Large intestine (tissue), 3 donors: ENCODE results near the gene BMAL1. TPM values are rescaled to one million over a fixed set of nuclear protein-coding genes. Genes with fewer than 3 reads are reported as not detected.

Experiments
- DNase-seq, 2 donors: peaks; one replicate each; pipeline versions ENCODE4 v3.0.0 to v3.0.0-alpha.2; 2013
- H3K27ac ChIP-seq: one replicate; pipeline ENCODE4 v1.5.1; 2013; ENCODE audit warnings: low read length
- H3K27me3 ChIP-seq: 2 replicates; pipeline ENCODE4 v1.6.1; 2013; ENCODE audit warnings: low read length; ENCODE audit not compliant: control insufficient read depth, insufficient read depth
- H3K36me3 ChIP-seq: 2 replicates; pipeline ENCODE4 v1.6.1; 2013; ENCODE audit warnings: low read length; ENCODE audit not compliant: control insufficient read depth, insufficient read depth
- H3K4me1 ChIP-seq: one replicate; pipeline ENCODE4 v1.6.1; 2013; ENCODE audit warnings: low read length; ENCODE audit not compliant: control insufficient read depth, insufficient read depth
- H3K4me3 ChIP-seq: one replicate; pipeline ENCODE4 v1.5.1; 2013; ENCODE audit warnings: low read length
- H3K9me3 ChIP-seq: one replicate; pipeline ENCODE4 v1.6.1; 2013; ENCODE audit warnings: mild to moderate bottlenecking, low read depth, low read length, moderate library complexity; ENCODE audit not compliant: control insufficient read depth
- WGBS: methylation state at CpG from one replicate; pipeline ENCODE4 v1.1.5; 2013; ENCODE audit warnings: low lambda C conversion rate; ENCODE audit not compliant: insufficient coverage; 5-methylcytosine and 5-hydroxymethylcytosine counted together
- polyA plus RNA-seq: library from polyadenylated mRNA; unstranded; fragments of 120-200 nt; gene quantifications from one replicate; pipeline ENCODE4 v1.2.1, GENCODE V29; 2013

The BMAL1 gene
- polyA plus RNA-seq, 1 donor, result 7.6 TPM

DNA sequence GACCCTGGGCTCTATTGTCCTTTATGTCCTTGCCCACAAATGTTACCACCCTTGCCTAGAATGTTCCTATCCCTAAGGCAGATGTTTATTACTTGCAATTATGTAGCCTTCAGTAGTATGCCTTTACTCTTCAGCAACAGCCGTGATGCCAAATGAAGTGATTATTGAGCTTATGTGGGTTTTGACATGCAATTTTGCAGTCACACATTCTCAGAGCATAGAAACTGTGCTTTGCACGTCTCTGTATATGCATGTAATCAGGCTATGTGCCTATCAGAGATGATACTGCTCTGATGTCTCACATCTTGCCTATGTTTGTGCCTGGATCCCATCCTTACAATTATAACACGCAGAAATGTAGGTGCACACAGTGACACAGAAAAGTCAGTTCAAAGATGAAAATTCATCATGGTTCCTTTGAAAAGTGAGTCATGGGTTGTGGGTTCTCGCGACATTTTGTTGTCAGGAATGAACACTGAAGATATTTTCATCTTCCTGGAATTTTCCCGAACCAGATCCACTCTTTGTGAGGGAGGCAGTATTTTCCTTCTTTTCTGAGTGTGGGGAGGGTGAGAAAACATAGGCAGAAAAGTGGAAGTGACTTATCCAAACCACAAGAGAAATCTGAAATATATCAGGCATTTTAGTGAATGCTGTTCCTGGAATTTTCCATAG lies 81.1 kb downstream of the BMAL1 start:
- Histone ChIP-seq H3K36me3 (peaks cover 22% of the 10 kb centered on the region), H3K4me1 (no peaks in the 10 kb centered on the region), H3K27ac (no peak overlapping the region), H3K9me3 (no peaks in the 10 kb centered on the region), H3K4me3 (no peak overlapping the region), H3K27me3 (no peaks in the 10 kb centered on the region)
- no CpG with 5 or more reads among the region's 6 CpGs for WGBS
- no peak for DNase-seq

- WGBS, result 100% methylated on average over 1 of the region's 9 CpGs
- DNase-seq, result no peak
- Histone ChIP-seq H3K36me3 (peaks cover 13% of the 10 kb centered on the region), H3K4me1 (no peaks in the 10 kb centered on the region), H3K9me3 (no peaks in the 10 kb centered on the region), H3K27ac (no peak overlapping the region), H3K27me3 (no peaks in the 10 kb centered on the region), H3K4me3 (no peak overlapping the region)
Observed at GRCh38 chr11:13362596-13363109, 85.1 kb downstream of the BMAL1 start.

- no peaks in the 10 kb centered on the region for H3K27me3 ChIP-seq
- DNase-seq, result no peak
- peaks cover 11% of the 10 kb centered on the region for H3K36me3 ChIP-seq
- H3K4me1 ChIP-seq, result no peaks in the 10 kb centered on the region
- WGBS, result no CpG with 5 or more reads among the region's 2 CpGs
- H3K27ac ChIP-seq, result no peak overlapping the region
- H3K9me3 ChIP-seq, result no peaks in the 10 kb centered on the region
- H3K4me3 ChIP-seq, result no peak overlapping the region
Observed at GRCh38 chr11:13364388-13364787, 86.8 kb downstream of the BMAL1 start.

GRCh38 chr11:13366266-13367026 lies 88.9 kb downstream of the BMAL1 start:
- no peak overlapping the region for H3K27ac ChIP-seq
- no peaks in the 10 kb centered on the region for H3K9me3 ChIP-seq
- H3K36me3 ChIP-seq, result peaks cover 11% of the 10 kb centered on the region
- H3K27me3 ChIP-seq, result no peaks in the 10 kb centered on the region
- WGBS, result no CpG with 5 or more reads among the region's 7 CpGs
- no peak for DNase-seq
- H3K4me3 ChIP-seq, result no peak overlapping the region
- H3K4me1 ChIP-seq, result no peaks in the 10 kb centered on the region

DNA sequence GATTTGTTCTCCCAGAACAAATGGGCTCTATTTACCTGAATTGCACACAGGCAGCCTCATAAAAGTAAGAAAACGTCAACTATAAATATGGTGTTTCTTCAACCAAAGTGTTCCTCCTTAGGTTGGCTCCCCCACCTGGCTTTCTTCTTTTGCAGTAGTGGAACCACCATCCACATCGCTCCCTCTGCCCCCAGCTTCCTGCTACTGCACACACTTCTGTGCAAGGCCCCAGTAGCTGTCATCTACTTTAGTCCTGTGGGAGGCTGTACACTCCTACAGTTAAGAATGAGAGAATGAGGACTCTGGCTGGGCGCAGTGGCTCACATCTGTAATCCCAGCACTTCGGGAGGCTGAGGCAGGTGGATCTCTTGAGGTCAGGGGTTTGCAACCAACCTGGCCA lies 89.5 kb downstream of the BMAL1 start:
- Histone ChIP-seq H3K4me1 (no peaks in the 10 kb centered on the region), H3K27ac (no peak overlapping the region), H3K36me3 (peaks cover 15% of the 10 kb centered on the region), H3K27me3 (no peaks in the 10 kb centered on the region), H3K4me3 (no peak overlapping the region), H3K9me3 (no peaks in the 10 kb centered on the region)
- WGBS, result no CpG with 5 or more reads among the region's 4 CpGs
- no peak for DNase-seq

- Histone ChIP-seq H3K9me3 (no peaks in the 10 kb centered on the region), H3K4me1 (no peaks in the 10 kb centered on the region), H3K36me3 (peaks cover 16% of the 10 kb centered on the region), H3K4me3 (no peak overlapping the region), H3K27ac (no peak overlapping the region), H3K27me3 (no peaks in the 10 kb centered on the region)
- 100% methylated on average over 1 of the region's 5 CpGs for WGBS
- DNase-seq, result no peak
Observed at GRCh38 chr11:13368041-13368446, 90.5 kb downstream of the BMAL1 start.

DNA sequence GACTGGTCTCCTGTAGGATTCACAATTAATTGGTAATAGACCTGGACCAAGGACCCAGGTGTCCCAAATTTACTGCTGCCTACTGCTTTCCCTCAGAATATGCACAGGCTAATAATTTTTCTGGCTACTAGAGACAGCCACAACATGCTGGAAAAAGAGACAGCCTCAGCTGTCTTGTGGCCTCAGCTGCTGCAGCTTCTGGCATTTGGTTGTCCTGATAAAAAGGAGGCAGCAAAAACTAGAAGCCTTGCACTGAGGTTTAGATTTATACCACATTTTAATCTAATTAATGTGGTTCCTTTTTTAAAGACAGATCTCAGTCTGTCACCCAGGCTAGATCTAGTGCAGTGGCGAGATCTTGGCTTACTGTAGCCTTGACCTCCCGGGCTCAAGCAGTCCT lies 95.6 kb downstream of the BMAL1 start:
- peaks cover 18% of the 10 kb centered on the region for H3K36me3 ChIP-seq

DNA sequence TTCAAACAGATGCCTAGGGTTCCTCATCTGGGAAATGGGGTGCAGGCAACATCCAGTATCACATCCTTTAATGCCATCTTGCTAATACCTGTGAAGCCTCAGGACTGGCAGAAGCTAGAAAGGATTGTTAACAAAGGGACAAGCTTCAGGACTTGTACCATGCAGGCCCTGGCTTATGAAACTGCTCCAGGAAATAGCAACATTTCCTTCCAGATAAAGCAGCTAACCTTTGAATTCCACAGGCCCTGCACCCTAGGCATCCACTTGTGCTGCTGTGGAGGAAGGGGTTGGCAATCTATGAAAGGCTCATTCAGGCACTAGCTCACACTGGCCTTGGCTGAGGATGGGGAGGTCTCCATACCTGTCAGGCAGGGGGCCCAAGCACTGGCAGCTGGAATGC lies 98.2 kb downstream of the BMAL1 start:
- Histone ChIP-seq H3K27ac (no peak overlapping the region), H3K4me3 (no peak overlapping the region), H3K4me1 (peaks cover 5% of the 10 kb centered on the region), H3K27me3 (no peaks in the 10 kb centered on the region), H3K9me3 (no peaks in the 10 kb centered on the region), H3K36me3 (peaks cover 16% of the 10 kb centered on the region)
- peak in 1 of 2 donors; percentile 47 for DNase-seq

More for the DNA sequence above, 95.6 kb downstream of the BMAL1 start:
- WGBS, result no CpG with 5 or more reads among the region's 2 CpGs
- Histone ChIP-seq H3K4me1 (peaks cover 5% of the 10 kb centered on the region), H3K9me3 (no peaks in the 10 kb centered on the region), H3K27ac (no peak overlapping the region), H3K27me3 (no peaks in the 10 kb centered on the region), H3K4me3 (no peak overlapping the region)
- DNase-seq, result no peak

DNA sequence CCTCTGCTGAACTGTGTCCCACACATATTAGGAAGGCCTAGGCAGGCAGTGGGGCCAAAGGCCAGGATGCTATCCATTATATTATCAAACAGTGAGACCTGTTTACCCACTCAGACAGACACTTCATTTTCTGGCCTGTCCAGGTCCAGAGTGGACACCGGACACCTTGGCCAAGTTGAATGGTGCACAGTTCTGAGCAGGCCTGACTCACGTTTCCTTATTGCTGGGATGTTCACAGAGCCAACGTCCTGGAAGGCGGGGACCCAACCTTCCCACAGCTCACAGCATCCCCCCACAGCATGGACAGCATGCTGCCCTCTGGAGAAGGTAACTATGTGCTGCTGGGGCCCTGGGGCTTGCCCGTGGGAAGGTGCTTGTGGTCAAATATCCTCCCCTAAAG lies 98.8 kb downstream of the BMAL1 start:
- Histone ChIP-seq H3K27ac (no peak overlapping the region), H3K36me3 (peaks cover 18% of the 10 kb centered on the region)
- DNase-seq, result no peak

DNA sequence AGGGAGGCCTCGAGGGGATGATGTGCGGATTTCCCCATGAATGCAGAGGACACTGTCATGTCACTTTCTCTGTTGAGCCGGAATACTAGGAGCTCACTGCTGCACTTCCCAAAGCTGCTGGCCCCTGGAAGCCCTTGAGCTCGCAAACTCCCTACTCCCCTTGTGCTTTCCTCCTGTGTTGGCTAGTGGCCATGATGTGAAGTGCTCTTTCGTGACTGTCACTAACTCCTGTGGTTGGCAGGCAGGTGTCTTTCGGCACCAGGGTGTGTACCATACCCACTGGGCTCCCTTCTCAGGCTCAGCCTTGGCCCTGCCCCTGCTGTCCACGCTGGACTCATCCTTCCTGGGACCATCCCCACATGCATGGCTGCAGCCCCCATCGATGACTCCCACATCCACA lies 99.2 kb downstream of the BMAL1 start:
- no peaks in the 10 kb centered on the region for H3K27me3 ChIP-seq
- H3K36me3 ChIP-seq, result peaks cover 18% of the 10 kb centered on the region
- no peak for DNase-seq
- H3K4me3 ChIP-seq, result no peak overlapping the region
- H3K9me3 ChIP-seq, result no peaks in the 10 kb centered on the region
- no CpG with 5 or more reads among the region's 8 CpGs for WGBS
- peaks cover 5% of the 10 kb centered on the region for H3K4me1 ChIP-seq
- H3K27ac ChIP-seq, result no peak overlapping the region

More for the DNA sequence above, 98.8 kb downstream of the BMAL1 start:
- H3K4me1 ChIP-seq, result peaks cover 5% of the 10 kb centered on the region
- H3K9me3 ChIP-seq, result no peaks in the 10 kb centered on the region
- no peak overlapping the region for H3K4me3 ChIP-seq
- WGBS, result no CpG with 5 or more reads among the region's 5 CpGs
- H3K27me3 ChIP-seq, result no peaks in the 10 kb centered on the region
